GM12865 (cell line): ENCODE measurements around the gene CHKA.

ENCODE experiments used
- DNase-seq: peaks from one replicate; pipeline ENCODE4 v3.0.0; 2010; ENCODE audit warnings: low read depth
- H3K4me3 ChIP-seq: 2 replicates; pipeline ENCODE4 v1.5.1; 2011; ENCODE audit warnings: mild to moderate bottlenecking, low read depth, low read length, control low read depth
- CTCF ChIP-seq: IDR thresholded peaks from 2 replicates; pipeline ENCODE4 v1.5.1; 2011; ENCODE audit warnings: low read length, control low read depth, low read depth, inconsistent platforms; ENCODE audit not compliant: insufficient read depth; ENCODE audit errors: missing control alignments

The CHKA gene

DNA sequence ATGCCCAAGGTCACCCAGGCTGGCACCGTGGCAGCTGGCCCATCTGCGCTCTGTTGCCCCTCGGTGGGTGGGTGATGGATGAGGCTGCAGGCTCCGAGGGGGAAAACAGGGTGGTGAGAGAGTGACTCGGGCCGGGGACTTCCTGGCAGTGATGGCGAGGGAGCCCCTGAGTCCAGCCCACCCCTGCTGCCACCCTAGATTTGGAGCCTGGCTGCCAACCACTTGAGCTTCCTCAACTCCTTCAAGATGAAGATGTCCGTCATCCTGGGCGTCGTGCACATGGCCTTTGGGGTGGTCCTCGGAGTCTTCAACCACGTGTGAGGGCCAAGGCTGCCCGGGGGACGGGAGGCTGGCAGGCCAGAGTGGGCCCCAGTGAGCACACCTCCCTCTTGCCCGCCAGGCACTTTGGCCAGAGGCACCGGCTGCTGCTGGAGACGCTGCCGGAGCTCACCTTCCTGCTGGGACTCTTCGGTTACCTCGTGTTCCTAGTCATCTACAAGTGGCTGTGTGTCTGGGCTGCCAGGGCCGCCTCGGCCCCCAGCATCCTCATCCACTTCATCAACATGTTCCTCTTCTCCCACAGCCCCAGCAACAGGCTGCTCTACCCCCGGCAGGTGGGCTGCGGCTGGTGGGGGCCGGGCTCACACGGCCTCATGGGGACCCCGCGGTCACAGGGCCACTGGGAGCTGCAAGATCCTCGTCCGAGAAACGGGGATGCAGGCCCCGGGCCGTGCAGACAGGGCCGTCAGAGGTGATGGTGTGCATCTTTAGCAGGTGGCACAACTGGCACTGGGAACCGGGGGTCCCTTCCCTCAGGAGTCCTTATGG lies 72.3 kb downstream of the CHKA start:
- no peak for DNase-seq
- no peak overlapping the region for H3K4me3 ChIP-seq
- TF ChIP-seq CTCF = no peak

- DNase-seq = no peak
- no peak overlapping the region for H3K4me3 ChIP-seq
- TF ChIP-seq CTCF = no peak
Measured at GRCh38 chr11:68047437-68048290, 73.5 kb downstream of the CHKA start.

- H3K4me3 ChIP-seq = no peak overlapping the region
- TF ChIP-seq CTCF = no peak
Measured at GRCh38 chr11:68044898-68045351, 76.3 kb downstream of the CHKA start.

GRCh38 chr11:68044145-68044813 lies 76.9 kb downstream of the CHKA start:
- H3K4me3 ChIP-seq = no peak overlapping the region
- DNase-seq = no peak
- no peak for TF ChIP-seq CTCF

More at GRCh38 chr11:68044898-68045351, 76.3 kb downstream of the CHKA start:
- DNase-seq = no peak

GRCh38 chr11:68043349-68044144 lies 77.6 kb downstream of the CHKA start:
- TF ChIP-seq CTCF = no peak
- H3K4me3 ChIP-seq = no peak overlapping the region
- DNase-seq = no peak

- DNase-seq = no peak
- no peak for TF ChIP-seq CTCF
- H3K4me3 ChIP-seq = no peak overlapping the region
Measured at GRCh38 chr11:68043029-68043348, 78.2 kb downstream of the CHKA start.
